K562 (cell line): ENCODE data around the gene TP73. TPM values are rescaled to one million over a fixed set of nuclear protein-coding genes. Genes with fewer than 3 reads are reported as not detected.

Experiments
- ATAC-seq: fragments of 200-7000 bp; cut with Tn5 transposase; 3 replicates; pipeline ENCODE4 v1.9.1; 2020; ENCODE audit warnings: moderate library complexity
- BruUV-seq: library from RNA; stranded (reverse); fragments of 400-500 nt; replicated peaks from 2 replicates; lab custom pipeline; 2021; lab: Mats Ljungman, UMichigan
- CTCF ChIA-PET: fragments of 300-600 bp; formaldehyde crosslinking; extraction: SDS; loops from one replicate; lab custom pipeline; 2021; ENCODE audit warnings: low intra/inter-chr PET ratio; lab: Yijun Ruan, JAX
- POLR2A ChIA-PET: fragments of 300-600, 350-650 bp; sonication (Branson Sonifier 250); formaldehyde crosslinking; extraction: SDS; loops from one replicate; lab custom pipeline; 2021; ENCODE audit warnings: antibody characterized with exemption, inconsistent platforms; lab: Yijun Ruan, JAX
- DNase-seq, 4 experiments: peaks; one replicate each; pipeline versions ENCODE4 v3.0.0 to v3.0.0-alpha.2; 2011 to 2018; ENCODE audit warnings: low spot score in 3 of 4, mixed read lengths in 3 of 4; ENCODE audit errors: extremely low read depth in 1 of 4
- FAIRE-seq: peaks from 2 replicates; lab custom pipeline; 2011; peaks lifted over from hg19 to GRCh38; lab: Jason Lieb, UNC
- H2AFZ ChIP-seq: 2 replicates; pipeline ENCODE4 v1.6.0; 2011; ENCODE audit warnings: low read depth, low read length, control low read depth, inconsistent platforms
- H3K27ac ChIP-seq: fragments of 200-600 bp; 3 replicates; pipeline ENCODE4 v1.8.0; 2011; ENCODE audit warnings: low read depth, mild to moderate bottlenecking, control low read depth, inconsistent platforms, low read length, moderate library complexity, mixed read lengths; ENCODE audit errors: extremely low read depth
- H3K27me3 ChIP-seq, 2 experiments: fragments of 300-600 bp in 1 of 2; 2 replicates in 1 of 2; 3 replicates in 1 of 2; pipeline versions ENCODE4 v1.6.0 to v1.8.0; 2011; ENCODE audit warnings: inconsistent platforms in 2 of 2, low read length in 2 of 2, mild to moderate bottlenecking in 1 of 2, mixed read lengths in 1 of 2, moderate library complexity in 1 of 2; ENCODE audit not compliant: control insufficient read depth in 2 of 2, insufficient read depth in 2 of 2
- H3K36me3 ChIP-seq: fragments of 300-600 bp; 3 replicates; pipeline ENCODE4 v1.8.0; 2011; ENCODE audit warnings: mild to moderate bottlenecking, low read length, inconsistent platforms; ENCODE audit not compliant: control insufficient read depth, insufficient read depth
- H3K4me1 ChIP-seq, 2 experiments: fragments of 200-600 bp in 1 of 2; replicated peaks in 1 of 2; 2 replicates in 1 of 2; 3 replicates in 1 of 2; pipeline versions ENCODE4 v1.5.1 to v1.8.0; 2011; ENCODE audit warnings: inconsistent platforms in 2 of 2, low read length in 2 of 2, mild to moderate bottlenecking in 1 of 2, mixed read lengths in 1 of 2, moderate library complexity in 1 of 2; ENCODE audit not compliant: control insufficient read depth in 2 of 2, insufficient read depth in 2 of 2
- H3K4me2 ChIP-seq: 2 replicates; pipeline ENCODE4 v1.6.1; 2011; ENCODE audit warnings: low read length, control low read depth, inconsistent platforms, mixed read lengths; ENCODE audit not compliant: insufficient read depth
- H3K4me3 ChIP-seq: fragments of 200-600 bp; sonication (generic), shearing (Covaris generic); 2 replicates; pipeline ENCODE4 v1.5.1; 2016; ENCODE audit warnings: control low read depth, inconsistent platforms
- H3K79me2 ChIP-seq: fragments of 200-600 bp; 3 replicates; pipeline ENCODE4 v1.8.0; 2011; ENCODE audit warnings: low read length, inconsistent platforms; ENCODE audit not compliant: control insufficient read depth, insufficient read depth
- H3K9ac ChIP-seq, 2 experiments: 2 replicates each; pipeline versions ENCODE4 v1.6.0 to v1.6.1; 2011; ENCODE audit warnings: low read depth in 2 of 2, low read length in 2 of 2, control low read depth in 1 of 2, inconsistent platforms in 1 of 2, mild to moderate bottlenecking in 1 of 2, mixed read lengths in 1 of 2; ENCODE audit not compliant: insufficient read depth in 1 of 2
- H3K9me1 ChIP-seq: one replicate; pipeline ENCODE4 v1.6.0; 2011; ENCODE audit warnings: inconsistent platforms, mild to moderate bottlenecking, low read length, moderate library complexity; ENCODE audit not compliant: control insufficient read depth, insufficient read depth
- H3K9me3 ChIP-seq: replicated peaks from 2 replicates; pipeline ENCODE4 v1.5.1; 2011; ENCODE audit warnings: low read depth, low read length, inconsistent platforms; ENCODE audit not compliant: control insufficient read depth, insufficient read depth
- H4K20me1 ChIP-seq: replicated peaks from 2 replicates; pipeline ENCODE4 v1.6.1; 2011; ENCODE audit warnings: low read length, inconsistent platforms, mixed read lengths; ENCODE audit not compliant: control insufficient read depth, insufficient read depth
- PHB2 ChIP-seq: fragments of 450-650 bp; IDR thresholded peaks from 2 replicates; pipeline ENCODE4 v1.6.1; 2017; ENCODE audit warnings: low read depth
- WGBS: fragments of 100-300 bp; shearing (Covaris generic); methylation state at CpG from one replicate; pipeline ENCODE4 v1.1.6; 2016; ENCODE audit warnings: low coverage, mixed read lengths; ENCODE audit not compliant: insufficient coverage; ENCODE audit errors: missing lambda C conversion rate; 5-methylcytosine and 5-hydroxymethylcytosine counted together
- in situ Hi-C: fragments of 300-500 bp; cut with MboI; formaldehyde crosslinking; loops from 4 replicates; pipeline ENCODE4 v1.15.0; 2018; ENCODE audit warnings: inconsistent platforms, mixed read lengths
- intact Hi-C: fragments of 100-400 bp; cut with micrococcal nuclease; formaldehyde crosslinking; loops from 2 replicates; pipeline ENCODE4 v1.14.2; 2022
- polyA plus RNA-seq, 8 experiments: library from polyadenylated mRNA; depleted of rRNA in 4 of 8; stranded (reverse) in 5 of 8; unstranded in 3 of 8; fragments of >200 nt; fragmentation: Nextera tagmentation in 2 of 8; fragmentation: Illumina TruSeq in 1 of 8; extraction: Ambion mirVana in 2 of 8; extraction: Trizol in 1 of 8; gene quantifications; 2 replicates each; pipeline versions ENCODE4 v1.2.1 to v1.2.3, GENCODE V29; 2011 to 2014; ENCODE audit warnings: inconsistent platforms in 1 of 8, missing spikeins in 1 of 8
- total RNA-seq, 7 experiments: library from RNA; depleted of rRNA in 6 of 7; stranded (reverse); fragments of >200 nt in 6 of 7; fragmentation: Illumina TruSeq in 2 of 7; extraction: Trizol in 2 of 7; gene quantifications; 2 replicates each; pipeline versions ENCODE4 v1.2.1 to v1.2.3, GENCODE V29; 2011 to 2021; ENCODE audit warnings: low replicate concordance in 1 of 7
- TF ChIP-seq, protein P1 (sequence below), 3 experiments: fragments of 200-800 bp in 1 of 3; fragments of 250-450 bp in 1 of 3; fragments of 450-650 bp in 1 of 3; sonication (Bioruptor Pico) in 1 of 3; sonication (Bioruptor generic) in 1 of 3; formaldehyde crosslinking in 1 of 3; IDR thresholded peaks; 2 replicates each; pipeline versions ENCODE4 v1.6.1 to v1.8.0; 2016 to 2022; ENCODE audit warnings: mild to moderate bottlenecking in 2 of 3, missing genetic modification characterization in 2 of 3, missing compliant biosample characterization in 1 of 3, moderate library complexity in 1 of 3

The TP73 gene
- total and polyA plus RNA-seq, 9 of the 15 experiments (the other 6 are each of a cell fraction or from before 2014, with no cell fraction given) = 0.07 to 1.6 (median 0.40) TPM; not detected in 2

DNA sequence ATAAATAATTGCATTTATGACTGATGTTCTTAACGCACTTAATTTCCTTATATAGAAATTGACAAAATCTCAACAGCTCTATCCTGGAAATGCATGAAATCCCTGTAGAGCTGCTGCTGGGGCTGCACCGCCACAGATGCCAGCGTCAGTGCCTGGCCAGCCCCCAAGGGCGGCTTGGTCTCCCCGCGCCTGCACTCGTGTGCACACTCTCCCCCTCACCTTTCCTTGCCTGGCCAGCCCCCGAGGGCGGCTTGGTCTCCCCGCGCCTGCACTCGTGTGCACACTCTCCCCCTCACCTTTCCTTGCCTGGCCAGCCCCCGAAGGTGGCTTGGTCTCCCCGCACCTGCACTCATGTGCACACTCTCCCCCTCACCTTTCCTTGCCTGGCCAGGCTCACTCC, 16.2 kb upstream of the TP73 start:
- no peaks in the 10 kb centered on the region for H3K9me3 ChIP-seq
- H3K9me1 ChIP-seq = no peaks in the 10 kb centered on the region
- H3K27me3 ChIP-seq = no peaks in the 10 kb centered on the region
- FAIRE-seq = no peak
- 0 out of 2 replicates have a peak, but pooled peaks cover 3% of the 10 kb centered on the region for H4K20me1 ChIP-seq
- ATAC-seq = no peak
- ChIA-PET POLR2A (interaction anchor here (0.6 to 1.2 kb wide), 2 partner anchors 26 to 84 kb away, joined by 3 read pairs; no protein-coding TSS in a partner anchor), CTCF (no interaction called here)
- intact Hi-C loops (no loop called here), in situ Hi-C loops (no loop called here)
- no peak overlapping the region for H2AFZ ChIP-seq
- DNase-seq = no peak
- TF ChIP-seq, protein P1, sequence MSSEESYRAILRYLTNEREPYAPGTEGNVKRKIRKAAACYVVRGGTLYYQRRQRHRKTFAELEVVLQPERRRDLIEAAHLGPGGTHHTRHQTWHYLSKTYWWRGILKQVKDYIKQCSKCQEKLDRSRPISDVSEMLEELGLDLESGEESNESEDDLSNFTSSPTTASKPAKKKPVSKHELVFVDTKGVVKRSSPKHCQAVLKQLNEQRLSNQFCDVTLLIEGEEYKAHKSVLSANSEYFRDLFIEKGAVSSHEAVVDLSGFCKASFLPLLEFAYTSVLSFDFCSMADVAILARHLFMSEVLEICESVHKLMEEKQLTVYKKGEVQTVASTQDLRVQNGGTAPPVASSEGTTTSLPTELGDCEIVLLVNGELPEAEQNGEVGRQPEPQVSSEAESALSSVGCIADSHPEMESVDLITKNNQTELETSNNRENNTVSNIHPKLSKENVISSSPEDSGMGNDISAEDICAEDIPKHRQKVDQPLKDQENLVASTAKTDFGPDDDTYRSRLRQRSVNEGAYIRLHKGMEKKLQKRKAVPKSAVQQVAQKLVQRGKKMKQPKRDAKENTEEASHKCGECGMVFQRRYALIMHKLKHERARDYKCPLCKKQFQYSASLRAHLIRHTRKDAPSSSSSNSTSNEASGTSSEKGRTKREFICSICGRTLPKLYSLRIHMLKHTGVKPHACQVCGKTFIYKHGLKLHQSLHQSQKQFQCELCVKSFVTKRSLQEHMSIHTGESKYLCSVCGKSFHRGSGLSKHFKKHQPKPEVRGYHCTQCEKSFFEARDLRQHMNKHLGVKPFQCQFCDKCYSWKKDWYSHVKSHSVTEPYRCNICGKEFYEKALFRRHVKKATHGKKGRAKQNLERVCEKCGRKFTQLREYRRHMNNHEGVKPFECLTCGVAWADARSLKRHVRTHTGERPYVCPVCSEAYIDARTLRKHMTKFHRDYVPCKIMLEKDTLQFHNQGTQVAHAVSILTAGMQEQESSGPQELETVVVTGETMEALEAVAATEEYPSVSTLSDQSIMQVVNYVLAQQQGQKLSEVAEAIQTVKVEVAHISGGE (CRISPR knock-in tag; IDR thresholded peaks at IDR 0.05) = no peak
- TF ChIP-seq PHB2 = no peak
- H3K4me1 ChIP-seq = peaks cover 0 to 16% of the 10 kb centered on the region in 2 experiments; a peak in 1 of 5 replicates
- H3K79me2 ChIP-seq = no peaks in the 10 kb centered on the region
- H3K36me3 ChIP-seq = peaks cover 54% of the 10 kb centered on the region; the same call in 2 of the 3 replicates
- no peak overlapping the region for H3K27ac ChIP-seq
- no peak overlapping the region for H3K9ac ChIP-seq
- no peak overlapping the region for H3K4me2 ChIP-seq
- no peak overlapping the region for H3K4me3 ChIP-seq
- 85% methylated on average over 14 of the region's 14 CpGs for whole genome bisulfite sequencing
- BruUV-seq = no TSS peak
